SK-MEL-5 (cell line): ENCODE measurements around the gene SPRYD3. TPM values are rescaled to one million over a fixed set of nuclear protein-coding genes. Genes with fewer than 3 reads are reported as not detected.

ENCODE experiments used
- DNase-seq: peaks from one replicate; pipeline ENCODE4 v3.0.0-alpha.2; 2016; ENCODE audit warnings: low read depth, low spot score
- in situ Hi-C: cut with HindIII; loops from 2 replicates; pipeline ENCODE4 v1.10.0; 2016; ENCODE audit warnings: low sequenced_read_pairs, high pct_unique_total_duplicates, low pct_unique_long_range_greater_than_20kb
- total RNA-seq: library from RNA; depleted of rRNA; stranded (reverse); fragments of >200 nt; shearing (Covaris generic); gene quantifications from 2 replicates; pipeline ENCODE4 v1.2.3, GENCODE V29; 2014

SPRYD3 gene
- total RNA-seq, 1 experiment from 2014 or later = 31.8 TPM

DNA sequence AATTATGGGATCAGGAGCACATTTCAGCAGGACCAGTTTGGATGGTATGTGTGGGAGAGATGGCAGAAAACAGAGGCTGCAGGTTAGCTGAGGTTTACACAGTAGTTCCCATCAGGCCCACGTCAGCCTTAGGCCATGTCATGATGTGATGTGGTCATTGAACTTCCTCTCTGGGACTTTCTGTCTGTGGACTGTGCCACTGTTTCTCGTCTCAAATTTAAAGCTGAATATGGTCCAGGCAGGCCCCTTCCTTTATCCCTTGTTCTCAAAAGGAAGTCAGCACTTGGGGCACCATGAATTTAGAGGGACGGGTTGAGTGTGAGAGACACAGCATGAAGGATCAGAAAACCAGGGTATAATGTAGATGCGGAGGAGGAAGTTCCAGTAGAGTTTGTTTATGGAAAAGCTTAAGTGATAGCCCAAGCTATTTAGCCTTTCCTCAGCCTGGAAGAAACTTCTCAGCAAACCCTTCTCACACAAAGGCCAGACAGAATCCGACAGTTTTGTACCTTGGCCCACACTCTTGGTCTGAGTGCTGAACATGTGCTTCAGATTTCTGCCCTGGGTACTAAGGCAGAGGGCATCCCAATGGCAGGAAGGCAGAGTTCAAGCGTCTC, 14.7 kb upstream of the SPRYD3 start:
- no peak for DNase-seq
- in situ Hi-C loops = no loop called here

DNA sequence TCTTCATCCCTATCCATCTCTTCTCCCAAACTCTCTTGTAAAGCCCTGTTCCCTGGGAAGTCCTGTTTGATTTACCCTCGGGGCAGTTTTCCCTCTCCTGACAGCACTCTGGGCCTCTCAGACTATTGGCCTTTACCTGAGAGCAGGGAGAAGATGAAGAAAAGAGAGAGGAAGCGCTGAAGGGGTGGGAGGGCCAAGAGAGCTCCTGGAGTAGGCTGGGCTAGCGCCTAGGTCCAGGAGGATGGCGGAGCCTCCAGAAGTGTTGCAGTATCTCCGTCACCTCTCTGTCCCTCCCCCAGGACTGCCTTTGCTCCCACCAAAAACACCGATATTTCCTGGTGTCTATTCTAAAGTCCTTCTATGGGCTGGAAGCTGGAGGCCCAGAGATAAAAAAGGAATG, 12.6 kb upstream of the SPRYD3 start:
- no peak for DNase-seq
- in situ Hi-C loops = no loop called here

DNA sequence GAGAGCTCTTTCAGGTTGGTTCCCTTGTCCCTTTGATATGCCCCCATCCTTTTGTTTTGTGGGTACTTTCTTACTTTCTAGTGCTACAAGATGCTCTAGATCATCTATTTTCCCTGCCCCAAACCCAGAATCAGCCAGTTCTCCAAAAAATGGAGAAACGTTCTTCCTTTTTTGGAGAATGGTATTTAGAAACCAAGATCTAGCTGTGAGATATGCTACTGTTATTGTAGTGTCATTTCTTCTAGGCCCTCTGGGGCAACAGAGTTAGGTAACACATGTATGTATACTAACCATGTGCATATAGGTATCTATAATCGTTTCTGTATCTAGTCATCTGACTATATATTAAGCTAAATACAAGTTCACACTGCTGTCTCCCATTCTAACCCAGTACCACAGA, 11.4 kb upstream of the SPRYD3 start:
- no peak for DNase-seq
- in situ Hi-C loops = no loop called here

DNA sequence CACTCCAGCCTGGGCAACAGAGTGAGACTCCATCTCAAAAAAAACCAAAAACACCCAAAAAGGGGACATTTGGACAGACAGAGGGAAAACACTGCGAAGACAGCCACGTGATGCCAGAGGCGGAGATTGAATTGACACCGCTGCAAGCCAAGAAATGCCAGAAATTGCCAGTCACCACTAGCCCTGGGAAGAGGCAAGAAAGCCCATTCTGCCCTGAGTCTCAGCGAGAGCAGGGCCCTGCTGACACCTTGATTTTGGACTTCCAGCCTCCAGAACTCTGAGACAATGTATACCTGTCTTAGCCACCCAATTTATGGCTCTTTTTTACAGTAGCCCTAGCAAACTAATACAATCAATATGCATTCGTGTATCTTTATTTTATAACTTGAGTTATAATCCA, 10.9 kb upstream of the SPRYD3 start:
- in situ Hi-C loops = no loop called here
- no peak for DNase-seq

DNA sequence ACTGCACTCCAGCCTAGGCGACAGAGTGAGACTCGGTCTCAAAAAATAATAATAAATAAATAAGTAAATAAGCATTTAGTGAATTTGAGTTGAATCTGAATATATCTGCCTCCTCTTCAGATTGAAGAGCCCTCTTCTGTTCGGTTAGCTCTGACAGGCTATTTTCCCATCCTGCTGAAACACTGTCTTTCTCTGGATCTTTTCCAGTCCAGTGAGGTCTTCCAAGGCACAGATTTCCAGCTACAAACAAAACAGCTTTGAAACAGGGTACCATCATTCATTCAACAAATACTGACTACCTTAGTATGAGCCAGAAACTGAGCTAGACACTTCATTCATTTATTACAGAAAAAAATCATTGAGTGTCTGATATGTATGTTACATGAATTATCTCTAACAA, 7.2 kb upstream of the SPRYD3 start:
- in situ Hi-C loops = no loop called here

DNA sequence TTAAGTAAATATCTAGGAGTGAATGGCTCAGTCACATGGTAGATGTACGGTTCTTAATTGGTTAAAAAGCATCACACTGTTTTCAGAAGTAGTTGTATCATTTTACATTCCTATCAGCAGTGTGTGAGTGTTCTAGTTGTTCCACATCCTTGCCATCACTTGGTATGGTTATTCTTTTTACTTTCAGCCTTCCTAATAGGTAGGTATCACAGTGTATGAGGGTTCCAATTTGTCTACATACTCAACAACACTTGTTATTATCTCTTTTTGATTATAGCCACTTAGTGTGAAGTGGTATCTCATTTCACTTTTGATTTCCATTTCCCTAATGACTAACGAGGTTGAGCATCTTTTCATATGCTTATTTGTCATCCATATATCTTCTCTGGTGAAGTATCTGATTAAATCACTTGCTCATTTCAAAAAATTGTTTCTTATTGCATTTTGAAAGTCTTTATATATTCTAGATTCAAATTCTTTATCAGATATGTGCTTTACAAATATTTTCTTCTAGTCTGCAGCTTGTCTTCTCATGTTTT, 3.5 kb upstream of the SPRYD3 start:
- in situ Hi-C loops = no loop called here
- no peak for DNase-seq

More for the DNA sequence above, 7.2 kb upstream of the SPRYD3 start:
- DNase-seq = no peak

DNA sequence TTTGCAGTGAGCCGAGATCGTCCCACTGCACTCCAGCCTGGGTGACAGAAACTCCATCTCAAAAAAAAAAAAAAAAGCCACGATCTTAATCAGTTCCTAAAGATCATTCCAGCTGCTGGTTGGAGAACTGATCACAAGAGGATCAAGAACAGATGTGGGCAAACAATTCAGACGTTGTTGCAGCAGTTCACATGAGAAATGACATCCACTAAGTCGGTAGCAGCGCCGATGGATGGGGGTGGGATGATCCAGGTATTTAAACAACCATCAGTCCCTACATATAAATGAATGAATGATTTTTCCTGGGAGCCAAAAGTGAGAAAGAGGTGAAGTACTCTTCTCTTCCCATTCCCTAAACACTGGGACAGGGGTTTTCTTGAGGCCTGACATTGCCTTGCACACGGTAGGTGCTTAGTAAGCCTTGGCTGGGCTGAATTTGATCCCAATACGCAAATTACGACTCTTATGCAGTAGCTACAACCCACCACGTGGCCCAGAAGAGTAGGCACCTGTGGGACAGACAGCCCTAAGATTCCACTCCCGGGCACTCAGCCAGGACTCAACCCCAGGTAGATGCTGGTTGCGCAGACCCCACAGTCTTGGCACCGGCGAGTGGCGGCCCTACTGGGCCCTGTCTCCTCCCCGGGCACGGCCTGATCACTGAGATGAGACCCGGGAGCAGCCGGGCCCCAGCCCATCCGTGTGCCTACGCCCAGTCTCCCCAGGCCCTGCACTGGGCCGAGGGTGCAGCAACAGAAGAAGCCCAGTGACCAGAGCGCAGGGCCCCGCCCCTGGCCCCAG, 565 bp downstream of the SPRYD3 start:
- in situ Hi-C loops = no loop called here
- DNase-seq = no peak

DNA sequence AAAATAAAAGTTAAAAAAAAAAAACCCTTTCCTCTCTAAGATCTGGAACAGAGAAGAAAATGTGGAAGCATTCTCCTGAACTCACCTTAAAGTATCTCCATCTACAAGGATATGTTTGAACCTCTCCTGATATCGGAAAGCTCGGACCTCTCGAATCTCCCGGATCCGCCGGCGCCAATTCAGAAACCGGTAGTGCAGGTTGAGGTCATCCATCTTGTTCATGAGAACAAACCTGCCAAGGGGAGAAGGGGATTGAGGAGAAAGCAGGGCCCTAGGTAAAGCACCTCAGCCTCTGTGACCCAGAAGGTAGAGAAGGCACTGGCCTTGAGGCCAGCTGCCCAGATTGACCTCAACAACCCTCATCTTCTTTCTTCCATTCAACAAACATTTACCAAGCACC, 2.2 kb downstream of the SPRYD3 start:
- in situ Hi-C loops = no loop called here
- DNase-seq = no peak

DNA sequence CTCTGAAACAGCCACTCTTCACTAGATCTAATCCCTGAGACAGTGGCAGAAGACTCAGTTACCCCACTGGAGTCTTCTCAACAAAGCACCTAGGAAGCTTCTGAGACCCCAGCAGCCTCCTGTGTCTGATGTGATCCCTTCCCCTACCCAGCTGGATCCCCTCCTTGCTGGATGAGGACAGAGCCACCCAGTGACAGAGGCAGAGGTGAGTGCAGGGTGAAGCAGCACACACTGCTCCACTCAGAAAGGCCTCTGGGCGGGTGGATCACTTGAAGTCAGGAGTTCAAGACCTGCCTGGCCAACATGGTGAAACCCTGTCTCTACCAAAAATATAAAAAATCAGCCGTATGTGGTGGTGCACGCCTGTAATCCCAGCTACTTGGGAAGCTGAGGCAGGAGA, 2.7 kb downstream of the SPRYD3 start:
- no peak for DNase-seq
- in situ Hi-C loops = no loop called here

DNA sequence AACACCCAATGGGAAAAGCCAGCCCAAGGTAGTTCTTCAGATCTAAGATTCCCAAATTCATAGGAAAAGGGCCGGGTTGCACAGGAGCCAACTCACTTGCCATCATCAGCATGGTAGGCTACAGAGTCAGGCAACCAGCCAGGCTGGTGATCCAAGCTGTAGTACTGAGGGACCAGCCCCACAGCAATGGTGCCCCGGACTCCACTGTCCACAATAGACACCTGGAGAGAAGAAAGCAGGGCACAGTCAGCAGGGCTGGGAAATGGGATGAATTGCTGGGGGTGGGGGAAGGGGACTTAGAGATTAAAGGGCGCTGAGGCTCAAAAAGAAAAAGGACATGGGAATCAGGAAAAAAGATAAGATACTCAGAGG, 4.2 kb downstream of the SPRYD3 start:
- in situ Hi-C loops = no loop called here
- no peak for DNase-seq

DNA sequence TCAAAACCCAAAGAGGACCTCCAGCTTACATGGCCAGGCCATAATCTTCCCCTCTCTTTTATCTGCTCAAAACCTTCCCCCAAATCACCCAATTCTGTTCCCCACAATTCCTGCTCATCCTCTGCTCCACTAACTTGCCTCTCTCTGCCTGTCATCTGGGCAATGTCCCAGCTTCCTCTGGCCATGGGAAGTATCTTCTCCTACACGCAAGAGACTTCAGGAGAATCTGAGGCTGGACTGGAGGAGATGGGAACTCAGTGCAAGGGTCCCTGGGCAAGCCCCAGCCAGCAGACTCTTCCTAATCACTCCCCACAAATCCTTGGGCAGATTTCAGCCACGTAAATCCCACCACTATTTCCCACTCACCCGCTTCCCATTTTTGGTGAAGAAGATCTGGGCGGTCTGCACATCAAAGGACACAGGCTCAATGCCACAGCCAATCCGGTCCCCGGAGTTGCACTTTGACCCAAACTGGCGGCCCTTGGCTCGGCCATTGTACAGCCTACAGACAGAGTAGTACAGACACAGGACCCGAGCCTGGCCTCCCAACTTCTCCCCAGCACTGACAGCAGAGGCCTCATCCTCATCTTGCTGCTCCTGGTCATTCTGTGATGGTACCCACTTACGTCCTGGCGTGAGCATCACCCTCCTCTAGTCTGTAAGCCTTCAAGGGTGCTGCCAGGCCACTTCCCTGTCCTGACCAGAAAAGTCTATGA, 4.7 kb downstream of the SPRYD3 start:
- no peak for DNase-seq
- in situ Hi-C loops = no loop called here

DNA sequence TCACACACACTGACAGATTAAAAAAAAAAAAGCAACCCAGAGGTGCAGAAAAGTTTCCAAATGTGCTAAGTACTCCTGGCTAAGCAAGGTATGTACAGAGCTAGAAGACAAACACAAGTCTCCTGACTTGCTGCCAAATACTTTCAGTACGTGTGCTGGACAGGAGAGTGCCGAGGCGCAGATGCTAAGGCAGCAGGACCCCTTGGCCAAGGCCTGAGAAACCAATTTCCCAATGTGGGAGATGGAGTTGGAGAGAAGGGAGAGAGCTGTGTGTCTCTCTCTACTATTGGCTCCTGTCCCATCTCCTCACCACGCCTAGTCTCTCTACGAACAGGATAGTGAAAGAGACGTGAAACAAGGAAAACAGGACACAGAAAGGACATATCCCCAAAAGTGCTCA, 5.3 kb downstream of the SPRYD3 start:
- in situ Hi-C loops = no loop called here
- DNase-seq = no peak

DNA sequence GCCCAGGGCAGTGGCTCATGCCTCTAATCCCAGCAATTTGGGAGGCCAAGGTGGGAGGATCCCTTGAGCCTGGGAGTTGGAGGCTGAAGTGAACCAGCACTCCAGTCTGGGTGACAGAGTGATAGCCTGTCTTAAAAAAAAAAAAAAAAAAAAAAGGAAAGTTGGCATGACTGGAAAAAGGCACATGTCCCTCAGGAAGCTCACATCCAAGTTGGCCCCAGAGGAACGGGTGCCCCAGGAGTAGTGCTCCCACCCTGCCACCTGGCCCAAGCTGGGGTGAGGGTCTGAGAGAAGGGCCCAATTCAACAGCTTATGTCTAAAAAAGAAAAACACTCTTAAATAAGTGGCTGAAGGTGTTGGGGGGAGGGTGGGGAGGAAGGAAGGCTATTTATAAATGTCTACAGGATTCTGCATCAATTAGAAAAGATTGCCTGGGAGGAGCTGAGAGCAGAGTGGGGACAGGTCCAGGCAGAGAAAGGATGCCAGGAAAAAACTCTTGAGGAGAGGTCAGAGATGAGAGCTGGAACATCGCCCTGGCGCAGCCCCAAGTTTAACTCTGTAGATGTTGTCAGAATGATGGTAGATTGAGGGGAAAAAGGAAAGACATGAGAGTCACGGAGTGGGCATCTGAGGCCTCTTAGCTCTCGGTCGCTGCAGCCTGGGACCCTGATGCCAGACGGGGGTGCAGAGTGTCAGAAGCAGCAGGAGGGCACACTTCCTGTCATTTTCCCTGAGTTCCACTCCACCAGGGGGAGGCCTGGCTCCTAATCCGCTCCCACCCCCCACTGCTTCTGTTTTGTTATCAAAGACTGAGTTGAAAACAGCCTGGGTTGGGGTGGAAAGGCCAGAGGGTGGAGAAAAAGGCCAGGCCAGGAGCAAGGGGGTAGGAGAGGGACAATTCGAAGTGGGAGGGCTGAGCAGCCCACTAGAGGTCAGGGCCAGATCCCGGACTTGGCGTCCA, 7.3 kb downstream of the SPRYD3 start:
- in situ Hi-C loops = no loop called here
- no peak for DNase-seq

DNA sequence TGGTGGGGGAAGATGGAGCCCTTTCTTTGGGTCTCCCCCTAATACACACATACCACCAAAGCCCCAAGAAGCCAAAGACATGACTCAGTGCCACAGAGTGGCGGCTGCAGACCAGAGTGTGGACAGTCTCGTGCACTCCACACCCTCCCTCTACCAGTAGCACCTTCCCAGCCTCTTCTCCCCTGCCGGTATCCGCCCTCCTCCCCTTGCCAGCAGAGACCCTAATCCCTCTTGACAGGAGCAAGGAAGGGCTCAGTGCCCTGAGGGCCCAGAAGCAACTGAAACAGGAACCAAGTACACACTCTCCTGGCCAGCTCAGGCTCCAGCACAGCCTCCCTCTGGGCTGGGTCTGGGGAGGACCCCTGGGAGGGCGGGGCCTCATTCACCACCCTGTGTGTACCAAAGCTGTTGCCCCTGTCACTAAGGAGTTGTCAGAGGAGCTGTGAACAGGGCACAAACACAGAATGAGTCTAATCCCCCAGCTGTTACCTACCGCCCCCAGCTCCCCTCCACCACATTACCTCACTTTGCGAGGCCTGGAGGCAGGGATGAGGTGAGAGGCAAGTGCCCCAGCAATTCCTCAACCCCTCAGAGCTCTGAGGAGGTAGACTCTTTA, 8.2 kb downstream of the SPRYD3 start:
- in situ Hi-C loops = no loop called here
- no peak for DNase-seq

DNA sequence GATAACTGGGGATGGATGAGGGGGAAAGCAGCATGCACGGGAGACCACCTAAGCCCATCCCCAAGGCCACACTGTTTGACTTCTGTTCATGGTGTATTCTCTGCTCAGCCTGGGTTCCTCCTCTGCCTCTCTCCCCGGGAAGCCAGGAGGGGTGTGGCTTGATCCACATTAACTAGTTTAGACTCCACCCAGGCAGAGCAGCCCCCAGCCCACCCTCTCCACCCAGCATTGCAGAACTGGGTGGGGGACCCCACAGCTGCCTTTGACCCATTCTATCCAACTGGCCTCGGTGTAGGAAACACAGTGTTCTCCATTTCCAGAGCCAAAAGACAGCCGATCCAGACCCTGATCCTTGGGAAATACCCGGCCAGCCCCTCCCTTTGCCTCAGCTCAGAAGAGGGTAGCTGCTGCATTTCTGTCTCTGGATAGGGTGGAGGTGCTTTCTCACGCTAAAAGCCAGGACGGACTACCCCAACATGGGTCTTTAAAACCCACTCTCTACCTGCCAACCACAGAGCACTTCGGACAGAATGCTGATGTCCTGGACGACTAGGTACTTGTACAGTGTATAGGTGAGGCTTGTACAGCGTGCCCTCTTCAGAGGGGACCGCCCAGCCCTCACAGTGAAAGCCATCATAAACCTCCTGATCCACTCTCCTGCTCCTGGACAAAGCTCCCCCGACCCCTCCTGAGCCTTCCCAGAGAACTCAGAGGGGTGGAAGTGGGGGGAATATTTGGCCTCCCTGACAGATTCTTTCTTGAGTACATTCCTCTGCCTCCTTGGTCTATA, 9.4 kb downstream of the SPRYD3 start:
- no peak for DNase-seq
- in situ Hi-C loops = no loop called here

DNA sequence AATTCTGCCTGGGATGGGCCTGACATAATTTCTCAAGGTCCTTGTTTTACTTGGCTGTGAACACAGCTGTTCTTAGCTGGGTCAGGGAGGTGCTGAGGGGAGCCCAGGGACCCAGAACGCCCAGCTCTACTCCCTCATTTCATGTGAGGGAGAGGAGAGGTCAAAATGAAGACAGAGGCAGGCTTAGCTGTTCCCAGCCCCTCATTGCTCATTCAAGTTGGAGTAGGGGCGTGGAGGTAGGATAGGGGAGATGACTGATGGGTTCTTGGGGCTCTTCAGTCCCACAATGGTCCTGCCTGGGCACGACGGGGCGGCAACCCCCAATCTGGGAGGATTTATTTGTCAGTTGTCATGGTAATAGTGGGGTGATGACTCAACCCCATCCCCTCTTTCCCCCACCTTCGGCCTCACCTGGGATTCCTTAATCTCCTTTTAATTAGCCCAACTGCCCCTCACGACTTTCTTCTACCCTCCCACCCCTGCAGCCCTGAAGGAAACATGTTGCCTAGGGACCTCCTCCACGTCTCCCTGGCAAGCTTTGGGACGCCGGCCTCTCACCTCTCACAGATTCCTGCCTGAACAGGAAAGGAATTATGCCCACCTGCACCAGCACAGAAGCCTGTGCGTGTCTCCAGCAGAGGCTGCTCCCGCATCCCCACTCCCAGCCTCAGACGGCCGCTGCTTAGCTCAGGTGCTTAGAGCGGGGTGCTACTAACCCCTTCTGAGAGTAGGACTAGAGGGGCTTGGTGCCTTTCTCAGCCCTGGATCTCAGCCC, 10.2 kb downstream of the SPRYD3 start:
- no peak for DNase-seq
- in situ Hi-C loops = no loop called here
